ENCODE data around the gene ADO. TPM values are rescaled to one million over a fixed set of nuclear protein-coding genes. Genes with fewer than 3 reads are reported as not detected.

The ADO gene
- total and polyA plus RNA-seq, 10 donors = 9.0 to 21.2 (median 18.2) TPM

GRCh38 chr10:62795100-62795499, 9.4 kb upstream of the ADO start:
- no peaks in the 10 kb centered on the region for H3K27me3 ChIP-seq (replicated peaks in 1 of 7)
- H3K4me3 ChIP-seq = no peak overlapping the region
- TF ChIP-seq CTCF (IDR thresholded peaks at IDR 0.05 in 8 of 11, conservative IDR thresholded peaks at IDR 0.05 in 3 of 11) = no peak
- TF ChIP-seq POLR2A (IDR thresholded peaks at IDR 0.05) = no peak
- TF ChIP-seq POLR2AphosphoS5 (IDR thresholded peaks at IDR 0.05) = no peak
- no peaks in the 10 kb centered on the region for H3K4me1 ChIP-seq
- no peaks in the 10 kb centered on the region for H3K36me3 ChIP-seq
- H3K9me3 ChIP-seq = no peaks in the 10 kb centered on the region
- no peak for DNase-seq
- intact Hi-C loops (cut with DNase I; ENCODE audit: low total_unique reads) = no loop called here
- no peak overlapping the region for H3K27ac ChIP-seq

- Histone ChIP-seq H3K9me3 (no peaks in the 10 kb centered on the region), H3K4me3 (no peak overlapping the region), H3K36me3 (no peaks in the 10 kb centered on the region), H3K27me3 (replicated peaks in 1 of 7) (no peaks in the 10 kb centered on the region), H3K4me1 (no peaks in the 10 kb centered on the region), H3K27ac (no peak overlapping the region)
- 80 to 89% (median 86%) methylated on average over 4 of the region's 4 CpGs for WGBS, 5 donors
- intact Hi-C loops (cut with DNase I; ENCODE audit: low total_unique reads) = no loop called here
- DNase-seq = peak; percentile 50
- no peak for TF ChIP-seq CTCF (IDR thresholded peaks at IDR 0.05 in 8 of 11, conservative IDR thresholded peaks at IDR 0.05 in 3 of 11)
- TF ChIP-seq POLR2A (IDR thresholded peaks at IDR 0.05) = no peak
- TF ChIP-seq POLR2AphosphoS5 (IDR thresholded peaks at IDR 0.05) = no peak
Observed at GRCh38 chr10:62795762-62796161, 8.8 kb upstream of the ADO start.

GRCh38 chr10:62796896-62797295, 7.6 kb upstream of the ADO start:
- no peak for TF ChIP-seq POLR2A (IDR thresholded peaks at IDR 0.05)
- no peak for TF ChIP-seq POLR2AphosphoS5 (IDR thresholded peaks at IDR 0.05)
- TF ChIP-seq CTCF (IDR thresholded peaks at IDR 0.05 in 8 of 11, conservative IDR thresholded peaks at IDR 0.05 in 3 of 11) = no peak
- intact Hi-C loops (cut with DNase I; ENCODE audit: low total_unique reads) = no loop called here
- 74 to 84% (median 82%) methylated on average over 3 of the region's 3 CpGs for WGBS, 5 donors

GRCh38 chr10:62801871-62802270, 2.6 kb upstream of the ADO start:
- DNase-seq = no peak
- Histone ChIP-seq H3K4me3 (no peak overlapping the region), H3K4me1 (peaks cover 11 to 30% (median 22%) of the 10 kb centered on the region in 6 donors), H3K27ac (no peak overlapping the region), H3K27me3 (replicated peaks in 1 of 7) (no peaks in the 10 kb centered on the region), H3K9me3 (no peaks in the 10 kb centered on the region), H3K36me3 (no peaks in the 10 kb centered on the region)
- intact Hi-C loops (cut with DNase I; ENCODE audit: low total_unique reads) = no loop called here
- 92 to 99% (median 94%) methylated on average over 3 of the region's 3 CpGs for WGBS, 5 donors
- TF ChIP-seq POLR2A (IDR thresholded peaks at IDR 0.05) = no peak

More at GRCh38 chr10:62796896-62797295, 7.6 kb upstream of the ADO start:
- DNase-seq = no peak
- H3K36me3 ChIP-seq = no peaks in the 10 kb centered on the region
- no peaks in the 10 kb centered on the region for H3K4me1 ChIP-seq
- H3K27me3 ChIP-seq (replicated peaks in 1 of 7) = no peaks in the 10 kb centered on the region
- H3K9me3 ChIP-seq = no peaks in the 10 kb centered on the region
- no peak overlapping the region for H3K4me3 ChIP-seq
- H3K27ac ChIP-seq = no peak overlapping the region
